LNCAP (cell line): Measurements from ENCODE around the gene TNS1.

Experiments used
- CTCF ChIP-seq: fragments of 450-650 bp; IDR thresholded peaks from 2 replicates; pipeline ENCODE4 v1.5.1; 2017; ENCODE audit warnings: mild to moderate bottlenecking

TNS1 gene

GRCh38 chr2:217873371-217873770, 129.4 kb downstream of the TNS1 start:
- TF ChIP-seq CTCF = no peak

- no peak for TF ChIP-seq CTCF
Measured at GRCh38 chr2:217872319-217872718, 130.5 kb downstream of the TNS1 start.

- no peak for TF ChIP-seq CTCF
Measured at GRCh38 chr2:217870528-217871011, 132.2 kb downstream of the TNS1 start.

- no peak for TF ChIP-seq CTCF
Measured at GRCh38 chr2:217868911-217869334, 133.9 kb downstream of the TNS1 start.

GRCh38 chr2:217868265-217868892, 134.4 kb downstream of the TNS1 start:
- no peak for TF ChIP-seq CTCF

GRCh38 chr2:217866457-217866856, 136.3 kb downstream of the TNS1 start:
- no peak for TF ChIP-seq CTCF

GRCh38 chr2:217864963-217865772, 137.6 kb downstream of the TNS1 start:
- TF ChIP-seq CTCF = no peak
